Inflammatory macrophage (primary cell): ENCODE data around the gene ANKRD45.
A peak's percentile ranks its signal among the peaks of the same experiment; 100 is the strongest.
"Not testable (repeated sequence)": the region's sequence is repeated elsewhere in the genome, so short reads cannot be mapped to it uniquely, and the experiment has no call there.

ENCODE experiments used
- DNase-seq, 2 donors: peaks; one replicate each; pipeline ENCODE4 v3.0.0-alpha.2; 2020 to 2022

ANKRD45 gene

DNA sequence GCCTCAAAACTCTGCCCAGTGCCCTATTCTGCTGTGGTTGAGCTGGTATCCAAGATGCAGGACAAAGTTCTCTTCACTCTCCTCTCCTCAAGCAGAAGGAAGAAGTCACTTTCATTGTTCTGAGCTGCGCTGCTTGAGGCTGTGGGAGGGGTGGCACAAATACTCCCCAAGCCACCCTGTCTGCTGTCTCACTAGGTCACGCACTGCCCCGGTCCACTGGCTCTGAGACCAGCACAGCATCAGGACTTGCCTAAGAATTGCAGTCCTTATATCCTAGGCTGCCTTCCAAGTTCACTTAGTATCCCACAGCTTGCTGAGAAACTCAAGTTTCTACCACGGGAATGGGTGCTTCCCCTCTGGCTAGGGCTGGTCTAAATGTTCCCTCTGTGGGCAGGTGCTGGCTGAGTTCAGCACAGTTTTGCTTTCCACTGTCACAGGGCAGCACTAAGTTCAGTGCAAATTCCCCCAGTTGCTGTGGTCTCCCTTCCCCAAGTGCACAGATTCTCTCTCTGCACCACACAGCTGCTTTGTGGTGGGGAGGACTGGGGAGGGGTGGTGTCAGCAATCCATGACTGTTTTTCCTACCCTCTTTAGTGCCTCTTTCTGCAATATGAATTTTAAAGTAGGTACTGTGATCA is 99.2 kb downstream of the ANKRD45 start:
- no peak for DNase-seq

DNA sequence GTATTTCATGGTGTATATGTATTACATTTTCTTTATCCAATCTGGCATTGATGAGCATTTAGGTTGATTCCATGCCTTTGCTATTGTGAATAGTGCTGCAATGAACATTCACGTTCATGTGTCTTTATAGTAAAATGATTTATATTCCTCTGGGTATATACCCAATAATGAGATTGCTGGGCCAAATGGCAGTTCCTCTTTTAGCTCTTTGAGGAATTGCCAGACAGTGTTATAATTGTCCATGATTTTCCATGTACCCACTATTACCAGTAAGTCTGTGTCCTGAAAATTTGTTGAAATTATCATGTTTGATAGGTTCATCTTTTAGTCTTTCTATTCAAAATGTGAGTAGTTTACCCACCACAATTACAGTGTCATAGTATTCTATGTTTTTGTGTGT is 101.2 kb downstream of the ANKRD45 start:
- no peak for DNase-seq

DNA sequence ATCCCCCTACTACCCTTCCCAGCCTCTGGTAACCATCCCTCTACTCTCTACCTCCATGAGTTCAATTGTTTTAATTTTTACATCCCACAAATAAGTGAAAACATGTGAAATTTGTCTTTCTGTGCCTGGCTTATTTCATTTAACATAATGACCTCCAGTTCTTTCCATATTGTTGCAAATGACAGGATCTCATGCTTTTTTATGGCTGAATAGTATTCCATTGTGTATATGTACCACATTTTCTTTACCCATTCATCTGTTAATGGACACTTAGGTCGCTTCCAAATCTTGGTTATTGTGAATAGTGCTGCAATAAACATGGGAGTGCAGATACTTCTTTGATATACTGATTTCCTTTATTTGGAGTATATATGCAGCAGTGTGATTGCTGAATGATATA is 105.8 kb downstream of the ANKRD45 start:
- not testable (repeated sequence) for DNase-seq

DNA sequence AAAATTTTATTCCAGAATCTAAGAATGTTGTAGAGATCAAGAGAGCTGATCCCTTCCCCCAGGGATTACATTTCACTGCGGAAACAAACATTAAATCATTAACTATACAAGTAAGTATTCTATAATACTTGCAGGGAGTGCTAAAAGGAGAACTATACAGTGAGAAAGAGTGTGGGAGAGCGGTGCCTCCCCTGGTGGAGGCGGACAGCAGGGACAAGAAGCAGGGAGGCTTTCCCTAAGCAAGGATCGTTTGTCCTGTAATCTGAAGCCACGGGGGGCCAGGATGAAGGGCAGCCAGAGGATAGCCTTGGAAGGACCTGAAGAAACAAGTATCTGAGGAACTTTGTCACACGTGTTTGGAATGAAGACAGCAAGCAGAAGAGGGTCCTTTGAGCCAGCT is 106.8 kb downstream of the ANKRD45 start:
- peak in 1 of 2 donors; percentile 6 for DNase-seq

DNA sequence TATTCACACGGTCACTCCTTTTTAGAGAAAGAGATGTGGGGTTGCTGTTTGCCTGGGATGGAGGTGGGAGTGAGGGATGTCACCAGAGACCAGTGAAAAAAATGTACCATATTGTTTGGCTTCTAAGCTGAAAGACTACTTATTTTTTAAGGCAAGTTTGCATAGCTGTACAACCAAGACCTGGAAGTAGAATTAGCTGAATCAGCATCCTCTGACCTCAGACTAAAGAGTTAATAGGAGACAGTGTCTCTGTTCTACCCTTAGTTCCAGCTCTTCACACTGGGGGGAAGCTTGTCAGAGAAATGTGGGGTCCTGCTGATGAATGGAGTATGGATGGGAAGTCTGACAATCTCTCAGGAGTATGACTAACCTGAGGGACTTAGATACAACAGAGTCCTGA is 108.4 kb downstream of the ANKRD45 start:
- DNase-seq = no peak

DNA sequence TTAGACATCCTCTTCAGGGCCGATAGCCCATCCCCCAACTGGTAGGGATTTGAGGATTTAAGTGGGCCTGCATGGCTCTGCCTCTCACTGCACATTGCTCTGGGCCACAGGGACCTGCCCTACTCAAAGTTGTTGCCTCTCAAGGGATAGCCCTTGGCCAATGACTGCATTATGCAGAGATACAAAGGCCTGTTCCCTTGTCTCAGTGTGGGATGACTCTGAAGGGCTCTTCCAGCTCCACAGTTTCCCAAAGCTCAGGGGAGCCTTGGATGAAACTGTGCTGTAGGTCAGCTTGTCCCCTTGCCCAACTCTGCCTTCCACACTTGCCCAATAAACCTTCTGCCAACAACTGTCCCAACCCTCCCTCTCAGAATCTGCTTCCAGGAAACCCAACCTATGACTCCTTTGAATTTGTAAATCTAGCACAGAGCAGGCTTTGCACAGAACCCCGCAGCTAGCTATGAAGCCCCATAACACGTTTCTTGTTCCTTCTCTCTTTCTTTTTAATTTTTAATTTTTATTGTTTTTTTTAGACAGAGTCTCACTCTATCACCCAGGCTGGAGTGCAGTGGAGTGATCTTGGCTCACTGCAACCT is 109.3 kb downstream of the ANKRD45 start:
- no peak for DNase-seq
